K562 (cell line): ENCODE results near the gene PHF12. TPM values are rescaled to one million over a fixed set of nuclear protein-coding genes. Genes with fewer than 3 reads are reported as not detected.

Experiments
- ARID1B ChIP-seq: fragments of 450-650 bp; IDR thresholded peaks from 2 replicates; pipeline ENCODE4 v1.6.1; 2016; ENCODE audit warnings: antibody characterized with exemption, mild to moderate bottlenecking, inconsistent platforms
- BHLHE40 ChIP-seq: IDR thresholded peaks from 2 replicates; pipeline ENCODE4 v1.6.1; 2011; ENCODE audit warnings: low read length, improper control_type of control experiment
- CGGBP1 ChIP-seq: fragments of 250-450 bp; sonication (Bioruptor Pico); IDR thresholded peaks from 2 replicates; pipeline ENCODE4 v1.9.0; 2021; ENCODE audit warnings: mild to moderate bottlenecking
- DPF2 ChIP-seq: fragments of 450-650 bp; IDR thresholded peaks from 2 replicates; pipeline ENCODE4 v1.6.1; 2016
- ELF1 ChIP-seq: fragments of 200-800 bp; sonication (Bioruptor generic); IDR thresholded peaks from 2 replicates; pipeline ENCODE4 v1.6.1; 2016; ENCODE audit warnings: missing genetic modification characterization, missing compliant biosample characterization
- GTF2F1 ChIP-seq: IDR thresholded peaks from 2 replicates; pipeline ENCODE4 v1.6.1; 2011; ENCODE audit warnings: low read depth, low read length, improper control_type of control experiment
- JUND ChIP-seq, 2 experiments: IDR thresholded peaks; 2 replicates in 1 of 2; 3 replicates in 1 of 2; pipeline ENCODE4 v1.6.1; 2011; ENCODE audit warnings: borderline replicate concordance in 2 of 2, low read depth in 2 of 2, low read length in 2 of 2, improper control_type of control experiment in 1 of 2, missing biosample characterization in 1 of 2, missing genetic modification characterization in 1 of 2, missing genetic modification reagents in 1 of 2
- KDM5B ChIP-seq: fragments of 200-600 bp; sonication (generic); IDR thresholded peaks from 2 replicates; pipeline ENCODE4 v1.6.1; 2012; ENCODE audit warnings: low read depth, mild to moderate bottlenecking, moderate library complexity, low read length, control low read depth, inconsistent platforms; ENCODE audit not compliant: insufficient replicate concordance
- MAZ ChIP-seq, 2 experiments: fragments of 450-650 bp in 1 of 2; sonication (generic) in 1 of 2; formaldehyde crosslinking; IDR thresholded peaks in 1 of 2; conservative IDR thresholded peaks in 1 of 2; 2 replicates each; pipeline versions ENCODE4 v1.4.0 to v1.5.0; 2020; ENCODE audit warnings: mild to moderate bottlenecking in 1 of 2, missing genetic modification reagents in 1 of 2
- SRSF9 ChIP-seq: fragments of 200-400 bp; formaldehyde crosslinking; IDR thresholded peaks from 2 replicates; pipeline ENCODE4 v1.6.1; 2017; ENCODE audit warnings: low read depth, low read length, borderline replicate concordance
- TAF7 ChIP-seq: fragments of 450-650 bp; IDR thresholded peaks from 2 replicates; pipeline ENCODE4 v1.6.1; 2016; ENCODE audit warnings: missing genetic modification characterization, missing compliant biosample characterization
- TEAD1 ChIP-seq, 2 experiments: fragments of 450-650 bp in 1 of 2; sonication (generic) in 1 of 2; formaldehyde crosslinking; IDR thresholded peaks; 2 replicates each; pipeline versions ENCODE4 v1.4.0 to v1.8.0; 2020 to 2022; ENCODE audit warnings: mild to moderate bottlenecking in 2 of 2, missing genetic modification reagents in 1 of 2
- TFE3 ChIP-seq: fragments of 450-650 bp; formaldehyde crosslinking; IDR thresholded peaks from 2 replicates; pipeline ENCODE4 v1.4.0; 2020; ENCODE audit warnings: mild to moderate bottlenecking, mixed read lengths
- ZBTB7A ChIP-seq: IDR thresholded peaks from 2 replicates; pipeline ENCODE4 v1.6.1; 2011; ENCODE audit warnings: low read depth, mild to moderate bottlenecking, low read length, moderate library complexity, borderline replicate concordance; ENCODE audit not compliant: control insufficient read depth
- ZFX ChIP-seq: sonication (generic); formaldehyde crosslinking; IDR thresholded peaks from 2 replicates; pipeline ENCODE4 v1.8.0; 2022; ENCODE audit warnings: mild to moderate bottlenecking, missing genetic modification reagents, moderate library complexity
- ZNF146 ChIP-seq: IDR thresholded peaks from one replicate; pipeline ENCODE4 v1.6.1; 2018; ENCODE audit warnings: missing compliant biosample characterization; ENCODE audit not compliant: unreplicated experiment
- ZNF232 ChIP-seq: sonication (generic); formaldehyde crosslinking; IDR thresholded peaks from 2 replicates; pipeline ENCODE4 v1.8.0; 2022; ENCODE audit warnings: mild to moderate bottlenecking, missing genetic modification reagents
- ZNF316 ChIP-seq: fragments of 450-650 bp; IDR thresholded peaks from 2 replicates; pipeline ENCODE4 v1.6.1; 2016
- ZNF436 ChIP-seq: fragments of 250-450, 450-650 bp; sonication (Bioruptor Pico); formaldehyde crosslinking; IDR thresholded peaks from 2 replicates; pipeline ENCODE4 v1.7.0; 2020; ENCODE audit warnings: mild to moderate bottlenecking
- polyA plus RNA-seq, 8 experiments: library from polyadenylated mRNA; depleted of rRNA in 4 of 8; stranded (reverse) in 5 of 8; unstranded in 3 of 8; fragments of >200 nt; fragmentation: Nextera tagmentation in 2 of 8; fragmentation: Illumina TruSeq in 1 of 8; extraction: Ambion mirVana in 2 of 8; extraction: Trizol in 1 of 8; gene quantifications; 2 replicates each; pipeline versions ENCODE4 v1.2.1 to v1.2.3, GENCODE V29; 2011 to 2014; ENCODE audit warnings: inconsistent platforms in 1 of 8, missing spikeins in 1 of 8
- total RNA-seq, 7 experiments: library from RNA; depleted of rRNA in 6 of 7; stranded (reverse); fragments of >200 nt in 6 of 7; fragmentation: Illumina TruSeq in 2 of 7; extraction: Trizol in 2 of 7; gene quantifications; 2 replicates each; pipeline versions ENCODE4 v1.2.1 to v1.2.3, GENCODE V29; 2011 to 2021; ENCODE audit warnings: low replicate concordance in 1 of 7
- TF ChIP-seq, protein P1 (sequence below): fragments of 200-800 bp; sonication (Bioruptor generic); IDR thresholded peaks from 2 replicates; pipeline ENCODE4 v1.6.1; 2017; ENCODE audit warnings: missing genetic modification characterization, missing compliant biosample characterization
- TF ChIP-seq, protein P2 (sequence below): IDR thresholded peaks from 2 replicates; pipeline ENCODE4 v1.6.1; 2016; ENCODE audit warnings: missing genetic modification characterization, missing compliant biosample characterization

Gene PHF12
- total and polyA plus RNA-seq, 9 of the 15 experiments (the other 6 are each of a cell fraction or from before 2014, with no cell fraction given) = 0.82 to 31.3 (median 13.5) TPM

GRCh38 chr17:28906706-28907438, 44.4 kb downstream of the PHF12 start (continued):
- TF ChIP-seq BHLHE40 (peak; percentile 67), ZBTB7A (peak; percentile 3; the same call in 1 of the 2 replicates), ARID1B (peak; percentile 51), ZNF316 (no peak), SRSF9 (no peak), GTF2F1 (no peak), ELF1 (no peak), TFE3 (CRISPR knock-in tag) (no peak), TAF7 (tag) (no peak), DPF2 (peak; percentile 50; the same call in 1 of the 2 replicates), ZFX (CRISPR knock-in tag) (no peak), TEAD1 (CRISPR knock-in tag; IDR thresholded peaks at IDR 0.05) (peak in 1 of 2 experiments; percentile 16; a peak in 1 of 4 replicates), CGGBP1 (CRISPR knock-in tag) (no peak), ZNF436 (0 out of 2 replicates have a peak, but pooled peaks have one; percentile 9), JUND (IDR thresholded peaks at IDR 0.05; ENCODE audit: borderline replicate concordance, low read depth, low read length) (0 out of 2 replicates have a peak, but pooled peaks have one; percentile 7), JUND (tag; IDR thresholded peaks at IDR 0.05; ENCODE audit: borderline replicate concordance, low read depth, low read length) (no peak; the same call in 2 of the 3 replicates), KDM5B (peak; percentile 11), MAZ (CRISPR knock-in tag; conservative IDR thresholded peaks at IDR 0.05 in 1 of 2, IDR thresholded peaks at IDR 0.05 in 1 of 2) (peak in 1 of 2 experiments; percentile 19; a peak in 1 of 4 replicates), ZNF232 (CRISPR knock-in tag) (no peak), ZNF146 (CRISPR knock-in tag) (no peak)
- TF ChIP-seq, protein P1, sequence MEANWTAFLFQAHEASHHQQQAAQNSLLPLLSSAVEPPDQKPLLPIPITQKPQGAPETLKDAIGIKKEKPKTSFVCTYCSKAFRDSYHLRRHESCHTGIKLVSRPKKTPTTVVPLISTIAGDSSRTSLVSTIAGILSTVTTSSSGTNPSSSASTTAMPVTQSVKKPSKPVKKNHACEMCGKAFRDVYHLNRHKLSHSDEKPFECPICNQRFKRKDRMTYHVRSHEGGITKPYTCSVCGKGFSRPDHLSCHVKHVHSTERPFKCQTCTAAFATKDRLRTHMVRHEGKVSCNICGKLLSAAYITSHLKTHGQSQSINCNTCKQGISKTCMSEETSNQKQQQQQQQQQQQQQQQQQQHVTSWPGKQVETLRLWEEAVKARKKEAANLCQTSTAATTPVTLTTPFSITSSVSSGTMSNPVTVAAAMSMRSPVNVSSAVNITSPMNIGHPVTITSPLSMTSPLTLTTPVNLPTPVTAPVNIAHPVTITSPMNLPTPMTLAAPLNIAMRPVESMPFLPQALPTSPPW (CRISPR knock-in tag) = peak; percentile 32; the same call in 1 of the 2 replicates
- TF ChIP-seq, protein P2, sequence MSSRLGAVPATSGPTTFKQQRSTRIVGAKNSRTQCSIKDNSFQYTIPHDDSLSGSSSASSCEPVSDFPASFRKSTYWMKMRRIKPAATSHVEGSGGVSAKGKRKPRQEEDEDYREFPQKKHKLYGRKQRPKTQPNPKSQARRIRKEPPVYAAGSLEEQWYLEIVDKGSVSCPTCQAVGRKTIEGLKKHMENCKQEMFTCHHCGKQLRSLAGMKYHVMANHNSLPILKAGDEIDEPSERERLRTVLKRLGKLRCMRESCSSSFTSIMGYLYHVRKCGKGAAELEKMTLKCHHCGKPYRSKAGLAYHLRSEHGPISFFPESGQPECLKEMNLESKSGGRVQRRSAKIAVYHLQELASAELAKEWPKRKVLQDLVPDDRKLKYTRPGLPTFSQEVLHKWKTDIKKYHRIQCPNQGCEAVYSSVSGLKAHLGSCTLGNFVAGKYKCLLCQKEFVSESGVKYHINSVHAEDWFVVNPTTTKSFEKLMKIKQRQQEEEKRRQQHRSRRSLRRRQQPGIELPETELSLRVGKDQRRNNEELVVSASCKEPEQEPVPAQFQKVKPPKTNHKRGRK (tag) = no peak
